Measurements from ENCODE around the gene MARCHF4.

Gene MARCHF4

GRCh38 chr2:216372761-216373291 lies 543 bp upstream of the MARCHF4 start:
- ATAC-seq (peak; percentile 74), DNase-seq (ENCODE audit: low spot score in 2 of 2) (no peak)
- Mint-ChIP-seq H3K4me3 (peak overlapping the region; percentile 40), H3K36me3 (no peaks in the 10 kb centered on the region), H3K27ac (no peak overlapping the region), H3K9me3 (peaks cover 3% of the 10 kb centered on the region), H3K4me1 (peaks cover 26% of the 10 kb centered on the region)

DNA sequence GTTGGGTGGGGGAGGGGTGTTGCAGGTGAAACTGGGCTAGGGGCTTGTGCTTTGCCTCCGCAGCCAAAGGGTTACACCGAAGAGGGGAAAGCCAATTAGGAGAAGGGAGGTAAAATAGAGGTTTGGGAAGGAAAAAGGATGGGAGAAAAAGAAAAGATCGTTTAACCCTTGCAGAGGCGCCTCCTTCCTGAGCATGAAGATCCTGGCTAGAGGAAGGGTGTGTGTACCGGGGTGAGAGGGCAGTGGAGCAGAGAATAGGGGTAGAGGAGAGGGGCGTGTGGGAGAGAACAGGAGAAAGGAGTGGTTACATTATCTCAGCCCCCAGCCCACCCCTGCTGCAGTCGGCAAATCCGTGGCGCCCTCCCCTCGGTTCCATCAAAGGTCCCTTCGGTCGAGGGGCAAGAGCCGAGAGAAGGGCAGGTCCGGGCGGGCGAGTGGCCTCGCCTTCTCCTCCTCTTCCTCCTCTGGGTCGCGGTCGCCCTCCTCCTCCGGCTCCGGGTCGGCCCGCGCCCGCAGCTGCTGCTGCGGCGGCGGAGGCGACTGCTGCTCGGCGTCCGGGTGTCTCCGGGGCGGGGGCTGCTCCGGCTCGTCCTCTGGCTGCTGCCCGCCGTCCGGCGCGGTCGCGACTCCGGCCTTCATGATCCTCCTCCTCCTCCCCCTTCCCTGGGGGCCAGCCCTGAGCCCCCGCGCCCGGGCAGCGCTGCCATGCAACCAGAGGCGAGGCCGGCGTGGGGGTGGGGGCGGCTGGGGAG lies 1.1 kb downstream of the MARCHF4 start:
- ATAC-seq (no peak), DNase-seq (ENCODE audit: low spot score in 2 of 2) (no peak)
- H3K27ac Mint-ChIP-seq: no peak overlapping the region
- no peaks in the 10 kb centered on the region for H3K36me3 Mint-ChIP-seq
- H3K9me3 Mint-ChIP-seq: no peaks in the 10 kb centered on the region
- H3K4me1 Mint-ChIP-seq: peaks cover 26% of the 10 kb centered on the region
- H3K4me3 Mint-ChIP-seq: peak overlapping the region; percentile 49

- ATAC-seq: no peak
Observed at GRCh38 chr2:216369821-216370220, 2.5 kb downstream of the MARCHF4 start.

GRCh38 chr2:216366777-216367471 lies 5.4 kb downstream of the MARCHF4 start:
- ATAC-seq (no peak), DNase-seq (ENCODE audit: low spot score in 2 of 2) (no peak)
- H3K36me3 Mint-ChIP-seq: no peaks in the 10 kb centered on the region

More at GRCh38 chr2:216369821-216370220, 2.5 kb downstream of the MARCHF4 start:
- DNase-seq (ENCODE audit: low spot score in 2 of 2): no peak
- Mint-ChIP-seq H3K9me3 (no peaks in the 10 kb centered on the region), H3K36me3 (no peaks in the 10 kb centered on the region), H3K4me1 (peaks cover 26% of the 10 kb centered on the region), H3K4me3 (no peak overlapping the region), H3K27ac (no peak overlapping the region)

DNA sequence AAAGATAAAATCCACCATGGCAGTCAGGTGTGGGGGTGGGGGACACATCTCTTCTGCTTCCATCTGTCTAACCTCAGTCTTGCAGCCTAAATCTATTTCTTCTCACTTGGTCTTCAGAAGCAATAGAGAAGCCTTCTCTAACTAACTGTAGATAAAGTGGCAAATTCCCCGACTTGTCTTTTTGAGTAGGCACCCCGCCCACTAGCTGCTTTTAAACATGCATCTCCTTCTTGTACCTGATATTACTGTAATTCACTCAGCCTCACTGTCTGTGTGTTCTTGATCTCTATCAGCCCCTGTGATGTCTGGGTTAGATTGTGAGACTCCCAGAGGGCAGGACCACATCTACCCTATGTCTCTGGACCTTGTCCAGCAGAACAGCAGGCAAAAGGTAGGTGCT lies 6.8 kb downstream of the MARCHF4 start:
- no peaks in the 10 kb centered on the region for H3K36me3 Mint-ChIP-seq

More at GRCh38 chr2:216366777-216367471, 5.4 kb downstream of the MARCHF4 start:
- no peak overlapping the region for H3K4me3 Mint-ChIP-seq
- no peaks in the 10 kb centered on the region for H3K9me3 Mint-ChIP-seq
- peaks cover 10% of the 10 kb centered on the region for H3K4me1 Mint-ChIP-seq
- no peak overlapping the region for H3K27ac Mint-ChIP-seq

DNA sequence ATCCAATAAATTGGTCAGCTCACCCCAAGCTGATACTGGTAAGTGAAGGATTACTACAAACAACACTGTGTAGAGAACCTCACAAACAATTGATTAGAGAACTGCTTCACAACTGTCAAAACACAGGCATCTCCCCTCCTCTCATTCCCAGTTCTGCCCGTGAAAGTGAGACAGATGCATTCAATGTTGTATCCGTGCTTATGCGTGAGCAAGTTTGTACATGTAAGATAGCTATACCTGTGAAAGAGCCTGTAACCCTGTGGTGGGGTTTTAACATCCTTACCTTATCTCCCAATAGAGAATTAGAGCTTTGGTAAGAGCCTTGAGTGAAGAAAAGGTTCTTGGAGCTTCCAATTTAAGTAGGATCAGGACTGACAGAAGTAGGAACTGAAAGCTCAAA lies 9.1 kb downstream of the MARCHF4 start:
- no peaks in the 10 kb centered on the region for H3K9me3 Mint-ChIP-seq
- no peak overlapping the region for H3K4me3 Mint-ChIP-seq
- no peak overlapping the region for H3K27ac Mint-ChIP-seq
- H3K4me1 Mint-ChIP-seq: peaks cover 22% of the 10 kb centered on the region
- ATAC-seq (no peak), DNase-seq (ENCODE audit: low spot score in 2 of 2) (no peak)
- H3K36me3 Mint-ChIP-seq: no peaks in the 10 kb centered on the region

More for the DNA sequence above, 6.8 kb downstream of the MARCHF4 start:
- Mint-ChIP-seq H3K9me3 (no peaks in the 10 kb centered on the region), H3K4me3 (no peak overlapping the region), H3K27ac (no peak overlapping the region), H3K4me1 (peaks cover 15% of the 10 kb centered on the region)
- DNase-seq (ENCODE audit: low spot score in 2 of 2): no peak
- ATAC-seq: no peak

DNA sequence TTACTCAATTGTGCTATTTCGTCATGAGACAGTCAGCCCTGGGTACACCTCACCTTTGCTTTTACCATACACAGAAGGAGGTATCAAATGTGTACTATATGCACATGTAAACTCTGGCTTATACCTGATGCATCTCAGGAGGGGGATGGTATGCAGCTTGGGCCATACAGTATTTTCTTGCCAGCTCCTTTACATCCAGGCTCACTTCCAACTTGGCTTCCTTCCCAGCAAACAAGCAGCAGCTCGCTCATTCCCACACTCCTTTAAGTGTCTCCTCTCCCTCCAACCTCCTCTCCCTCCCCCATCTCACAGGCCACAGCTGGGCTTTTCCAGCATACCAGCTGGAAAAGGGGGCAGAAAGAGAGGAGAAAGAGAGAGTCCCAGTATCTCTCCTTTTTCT lies 9.6 kb downstream of the MARCHF4 start:
- H3K4me3 Mint-ChIP-seq: no peak overlapping the region
- no peaks in the 10 kb centered on the region for H3K36me3 Mint-ChIP-seq
- DNase-seq (ENCODE audit: low spot score in 2 of 2) (no peak), ATAC-seq (no peak)
- no peak overlapping the region for H3K27ac Mint-ChIP-seq
- peaks cover 22% of the 10 kb centered on the region for H3K4me1 Mint-ChIP-seq
- no peaks in the 10 kb centered on the region for H3K9me3 Mint-ChIP-seq

- no peak overlapping the region for H3K4me3 Mint-ChIP-seq
- no peaks in the 10 kb centered on the region for H3K36me3 Mint-ChIP-seq
- no peak overlapping the region for H3K27ac Mint-ChIP-seq
- DNase-seq (ENCODE audit: low spot score in 2 of 2) (no peak), ATAC-seq (no peak)
- H3K9me3 Mint-ChIP-seq: no peaks in the 10 kb centered on the region
- peaks cover 52% of the 10 kb centered on the region for H3K4me1 Mint-ChIP-seq
Observed at GRCh38 chr2:216355711-216356110, 16.6 kb downstream of the MARCHF4 start.

DNA sequence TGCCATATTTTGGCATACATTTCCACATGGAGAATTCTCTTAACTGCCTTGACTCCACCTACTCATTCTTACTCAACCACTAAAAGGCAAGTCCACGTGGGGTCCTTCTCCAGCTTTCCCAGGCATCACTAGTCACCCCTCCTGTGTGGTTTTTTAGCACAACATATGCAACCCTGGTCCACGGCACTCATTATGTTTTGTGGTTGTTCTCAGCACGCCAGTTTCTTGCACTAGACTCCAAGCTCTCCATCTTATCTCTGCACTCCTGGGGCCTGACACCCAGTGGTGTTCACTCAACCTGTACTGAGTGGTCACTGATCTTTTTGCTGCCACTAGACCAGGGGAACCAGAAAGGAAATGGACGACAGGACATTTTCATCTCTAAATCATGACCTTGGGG lies 18.0 kb downstream of the MARCHF4 start:
- Mint-ChIP-seq H3K9me3 (no peaks in the 10 kb centered on the region), H3K4me1 (peaks cover 55% of the 10 kb centered on the region), H3K27ac (peak overlapping the region; percentile 6), H3K4me3 (no peak overlapping the region), H3K36me3 (peaks cover 8% of the 10 kb centered on the region)
- ATAC-seq (no peak), DNase-seq (ENCODE audit: low spot score in 2 of 2) (no peak)

DNA sequence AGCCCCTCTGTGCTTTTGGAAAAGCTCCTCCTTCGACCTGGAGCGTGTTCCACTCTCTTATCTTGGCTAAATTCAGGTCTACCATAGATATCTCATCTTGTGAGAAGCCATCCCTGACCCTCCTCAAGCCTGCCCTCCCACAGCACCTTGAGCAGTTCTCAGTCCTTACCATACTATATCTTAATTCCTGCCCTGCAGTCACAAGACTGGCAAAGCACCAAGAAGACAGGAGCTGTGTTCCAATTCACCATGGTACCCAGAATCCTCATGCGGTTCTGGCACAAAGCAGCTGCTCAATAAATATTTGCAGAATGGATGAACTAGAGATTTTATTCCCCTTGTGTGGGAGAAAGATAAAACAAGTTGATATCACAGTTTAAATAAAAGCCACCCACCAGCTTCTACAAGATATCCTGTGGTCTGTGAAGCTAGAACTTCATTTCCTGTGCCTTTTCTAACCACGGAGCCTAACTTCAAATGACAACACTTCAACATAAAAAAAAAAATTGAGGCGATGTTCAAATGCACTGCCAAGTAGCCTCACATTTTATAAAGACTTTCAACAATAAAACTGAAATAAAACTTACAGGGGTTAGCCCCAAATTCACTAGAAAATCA lies 19.5 kb downstream of the MARCHF4 start:
- H3K4me1 Mint-ChIP-seq: peaks cover 65% of the 10 kb centered on the region

GRCh38 chr2:216351172-216351925 lies 20.9 kb downstream of the MARCHF4 start:
- H3K4me1 Mint-ChIP-seq: peaks cover 77% of the 10 kb centered on the region

More for the DNA sequence above, 19.5 kb downstream of the MARCHF4 start:
- Mint-ChIP-seq H3K4me3 (peak overlapping the region; percentile 30), H3K9me3 (no peaks in the 10 kb centered on the region), H3K27ac (peak overlapping the region; percentile 86), H3K36me3 (peaks cover 8% of the 10 kb centered on the region)
- DNase-seq (ENCODE audit: low spot score in 2 of 2) (no peak), ATAC-seq (peak; percentile 41)

DNA sequence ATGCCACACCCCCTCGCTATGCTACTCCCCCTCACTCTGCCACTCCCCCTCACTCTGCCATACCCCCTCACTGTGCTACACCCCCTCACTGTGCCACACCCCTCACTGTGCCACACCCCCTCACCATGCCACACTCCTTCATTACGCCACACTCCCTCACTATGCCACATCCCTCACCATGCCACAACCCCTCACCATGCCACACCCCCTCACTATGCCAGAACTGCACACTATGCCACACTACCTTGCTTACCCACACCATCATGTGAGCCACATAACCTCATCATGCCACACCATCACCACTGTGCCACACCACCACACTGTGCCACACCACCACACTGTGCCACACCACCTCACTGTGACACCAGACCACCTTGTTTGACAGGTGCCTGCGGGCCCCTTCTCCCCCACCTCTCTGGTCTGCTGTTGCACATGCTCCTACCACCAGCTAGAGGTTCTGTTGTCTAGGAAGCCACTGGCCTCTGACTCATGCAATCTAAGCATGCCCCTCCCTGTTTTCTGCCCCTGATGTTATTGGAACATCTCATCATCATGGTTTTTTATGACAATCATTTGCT lies 22.0 kb downstream of the MARCHF4 start:
- peak in 1 of 2 donors; percentile 58 for DNase-seq (ENCODE audit: low spot score in 2 of 2)
- Mint-ChIP-seq H3K36me3 (peaks cover 8% of the 10 kb centered on the region), H3K4me3 (peak overlapping the region; percentile 1), H3K4me1 (peaks cover 80% of the 10 kb centered on the region), H3K9me3 (no peaks in the 10 kb centered on the region), H3K27ac (peak overlapping the region; percentile 67)
- ATAC-seq: peak; percentile 81

More at GRCh38 chr2:216351172-216351925, 20.9 kb downstream of the MARCHF4 start:
- DNase-seq (ENCODE audit: low spot score in 2 of 2): no peak
- Mint-ChIP-seq H3K36me3 (peaks cover 8% of the 10 kb centered on the region), H3K4me3 (no peak overlapping the region), H3K9me3 (no peaks in the 10 kb centered on the region), H3K27ac (peak overlapping the region; percentile 86)
- ATAC-seq: no peak

DNA sequence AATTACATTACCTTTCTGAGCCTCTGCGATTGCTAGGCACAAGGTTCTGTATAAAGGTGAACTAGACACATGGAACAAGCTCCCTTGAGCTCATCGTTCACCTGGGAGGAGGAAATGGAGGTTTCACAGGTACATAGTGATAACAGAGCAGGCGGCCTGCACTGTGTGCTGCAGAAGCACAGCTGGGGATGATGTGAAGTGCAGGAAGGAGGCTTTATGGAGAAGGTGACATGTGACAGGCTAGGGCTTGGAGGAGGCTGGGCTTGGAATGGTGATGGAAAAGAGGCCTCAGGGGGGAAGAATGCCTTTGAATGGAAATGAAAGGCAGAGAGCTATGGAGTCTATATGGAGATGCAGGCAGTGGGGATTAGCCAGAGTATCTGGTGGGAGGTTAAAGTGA lies 22.9 kb downstream of the MARCHF4 start:
- DNase-seq (ENCODE audit: low spot score in 2 of 2) (no peak), ATAC-seq (peak; percentile 3)
- H3K9me3 Mint-ChIP-seq: no peaks in the 10 kb centered on the region
- peaks cover 79% of the 10 kb centered on the region for H3K4me1 Mint-ChIP-seq
- peak overlapping the region; percentile 46 for H3K27ac Mint-ChIP-seq
- peaks cover 8% of the 10 kb centered on the region for H3K36me3 Mint-ChIP-seq
- H3K4me3 Mint-ChIP-seq: peak overlapping the region; percentile 8

GRCh38 chr2:216348756-216349308 lies 23.5 kb downstream of the MARCHF4 start:
- ATAC-seq (peak; percentile 84), DNase-seq (ENCODE audit: low spot score in 2 of 2) (no peak)
- H3K27ac Mint-ChIP-seq: peak overlapping the region; percentile 46
- peak overlapping the region; percentile 8 for H3K4me3 Mint-ChIP-seq
- peaks cover 74% of the 10 kb centered on the region for H3K4me1 Mint-ChIP-seq
- no peaks in the 10 kb centered on the region for H3K9me3 Mint-ChIP-seq
- H3K36me3 Mint-ChIP-seq: peaks cover 8% of the 10 kb centered on the region
